H9 (cell line): ENCODE measurements around the gene AMIGO1. TPM values are rescaled to one million over a fixed set of nuclear protein-coding genes. Genes with fewer than 3 reads are reported as not detected.

Experiments used
- DNase-seq: peaks from one replicate; pipeline ENCODE4 v3.0.0-alpha.2; 2017
- H2AFZ ChIP-seq: one replicate; pipeline ENCODE4 v1.6.1; 2013; ENCODE audit warnings: mild to moderate bottlenecking, low read length, control low read depth, moderate library complexity
- H2AK5ac ChIP-seq: 2 replicates; pipeline ENCODE4 v1.6.1; 2013; ENCODE audit warnings: low read length, control low read depth, mixed read lengths; ENCODE audit not compliant: insufficient read length
- H2BK120ac ChIP-seq: one replicate; pipeline ENCODE4 v1.6.1; 2013; ENCODE audit warnings: low read depth, mild to moderate bottlenecking, low read length, control low read depth, inconsistent platforms; ENCODE audit not compliant: poor library complexity, severe bottlenecking
- H2BK12ac ChIP-seq: 2 replicates; pipeline ENCODE4 v1.6.1; 2013; ENCODE audit warnings: low read length, control low read depth, mixed read lengths, low read depth; ENCODE audit not compliant: insufficient read length
- H2BK15ac ChIP-seq: 2 replicates; pipeline ENCODE4 v1.6.1; 2013; ENCODE audit warnings: low read depth, low read length, control low read depth
- H2BK20ac ChIP-seq: one replicate; pipeline ENCODE4 v1.6.1; 2013; ENCODE audit warnings: low read depth, mild to moderate bottlenecking, low read length, control low read depth, inconsistent platforms; ENCODE audit not compliant: poor library complexity, severe bottlenecking
- H2BK5ac ChIP-seq: 2 replicates; pipeline ENCODE4 v1.6.1; 2013; ENCODE audit warnings: low read length, control low read depth, mixed read lengths; ENCODE audit not compliant: insufficient read length
- H3K14ac ChIP-seq: 2 replicates; pipeline ENCODE4 v1.6.1; 2013; ENCODE audit warnings: low read length, control low read depth; ENCODE audit not compliant: insufficient read depth
- H3K18ac ChIP-seq: 2 replicates; pipeline ENCODE4 v1.6.1; 2013; ENCODE audit warnings: low read depth, mild to moderate bottlenecking, mixed read lengths, low read length, control low read depth; ENCODE audit not compliant: insufficient read length
- H3K23ac ChIP-seq: 2 replicates; pipeline ENCODE4 v1.6.1; 2013; ENCODE audit warnings: low read length, control low read depth, mixed read lengths, low read depth; ENCODE audit not compliant: insufficient read length
- H3K23me2 ChIP-seq: 2 replicates; pipeline ENCODE4 v1.6.1; 2013; ENCODE audit warnings: low read depth, mild to moderate bottlenecking, mixed read lengths, low read length, control low read depth; ENCODE audit not compliant: insufficient read length, poor library complexity, severe bottlenecking
- H3K27ac ChIP-seq: 2 replicates; pipeline ENCODE4 v1.5.1; 2013; ENCODE audit warnings: low read length, control low read depth, mixed read lengths, low read depth; ENCODE audit not compliant: insufficient read length
- H3K27me3 ChIP-seq: 2 replicates; pipeline ENCODE4 v1.6.1; 2013; ENCODE audit warnings: low read length, control low read depth, inconsistent platforms; ENCODE audit not compliant: insufficient read depth
- H3K4ac ChIP-seq: 2 replicates; pipeline ENCODE4 v1.6.1; 2013; ENCODE audit warnings: low read depth, mild to moderate bottlenecking, control low read depth, inconsistent platforms, low read length, moderate library complexity
- H3K4me1 ChIP-seq: 2 replicates; pipeline ENCODE4 v1.6.1; 2013; ENCODE audit warnings: low read length, control low read depth, inconsistent platforms; ENCODE audit not compliant: insufficient read depth
- H3K4me2 ChIP-seq: 2 replicates; pipeline ENCODE4 v1.6.1; 2013; ENCODE audit warnings: low read length, control low read depth, mixed read lengths; ENCODE audit not compliant: insufficient read length, insufficient read depth
- H3K56ac ChIP-seq: 2 replicates; pipeline ENCODE4 v1.6.1; 2013; ENCODE audit warnings: low read depth, mild to moderate bottlenecking, mixed read lengths, low read length, control low read depth; ENCODE audit not compliant: insufficient read length
- H3K79me1 ChIP-seq: 2 replicates; pipeline ENCODE4 v1.6.1; 2013; ENCODE audit warnings: low read depth, mild to moderate bottlenecking, moderate library complexity, low read length, control low read depth, inconsistent platforms; ENCODE audit not compliant: insufficient read depth, poor library complexity, severe bottlenecking
- H3K79me2 ChIP-seq: 2 replicates; pipeline ENCODE4 v1.6.1; 2013; ENCODE audit warnings: low read length, control low read depth, inconsistent platforms; ENCODE audit not compliant: insufficient read depth
- H3K9ac ChIP-seq: 2 replicates; pipeline ENCODE4 v1.6.1; 2013; ENCODE audit warnings: low read length, control low read depth, mixed read lengths; ENCODE audit not compliant: insufficient read length; ENCODE audit errors: extremely low read depth
- H3K9me3 ChIP-seq: one replicate; pipeline ENCODE4 v1.6.1; 2013; ENCODE audit warnings: low read depth, low read length, inconsistent platforms; ENCODE audit not compliant: control insufficient read depth
- H3T11ph ChIP-seq: one replicate; pipeline ENCODE4 v1.6.1; 2013; ENCODE audit warnings: mild to moderate bottlenecking, low read length, control low read depth, inconsistent platforms
- H4K20me1 ChIP-seq: one replicate; pipeline ENCODE4 v1.6.1; 2013; ENCODE audit not compliant: control insufficient read depth, insufficient read length, insufficient read depth
- H4K5ac ChIP-seq: 2 replicates; pipeline ENCODE4 v1.6.1; 2013; ENCODE audit warnings: low read depth, mild to moderate bottlenecking, mixed read lengths, low read length, control low read depth; ENCODE audit not compliant: insufficient read length
- H4K8ac ChIP-seq: replicated peaks from 2 replicates; pipeline ENCODE4 v1.6.1; 2013; ENCODE audit warnings: low read length, control low read depth, mixed read lengths, low read depth; ENCODE audit not compliant: insufficient read length
- H4K91ac ChIP-seq: 2 replicates; pipeline ENCODE4 v1.6.1; 2013; ENCODE audit warnings: low read depth, mild to moderate bottlenecking, moderate library complexity, mixed read lengths, low read length, control low read depth; ENCODE audit not compliant: insufficient read length
- H3K27ac Mint-ChIP-seq, 3 experiments: 2 replicates in 2 of 3; 3 replicates in 1 of 3; pipeline ENCODE4 v1.8.0; 2020 to 2021; ENCODE audit warnings: mixed read lengths in 3 of 3, mild to moderate bottlenecking in 1 of 3, moderate library complexity in 1 of 3
- H3K27me3 Mint-ChIP-seq: 2 replicates; pipeline ENCODE4 v1.8.0; 2021; ENCODE audit warnings: low read depth, mild to moderate bottlenecking, moderate library complexity, mixed read lengths
- H3K36me3 Mint-ChIP-seq, 3 experiments: 2 replicates in 2 of 3; 3 replicates in 1 of 3; pipeline ENCODE4 v1.8.0; 2020 to 2021; ENCODE audit warnings: low read depth in 3 of 3, mixed read lengths in 3 of 3; ENCODE audit not compliant: insufficient read depth in 1 of 3
- H3K4me1 Mint-ChIP-seq, 2 experiments: 2 replicates each; pipeline ENCODE4 v1.8.0; 2020; ENCODE audit warnings: mixed read lengths in 2 of 2
- H3K4me3 Mint-ChIP-seq, 2 experiments: 2 replicates in 1 of 2; 3 replicates in 1 of 2; pipeline ENCODE4 v1.8.0; 2020 to 2021; ENCODE audit warnings: mild to moderate bottlenecking in 2 of 2, mixed read lengths in 2 of 2, moderate library complexity in 1 of 2
- H3K9me3 Mint-ChIP-seq, 2 experiments: 2 replicates in 1 of 2; 3 replicates in 1 of 2; pipeline ENCODE4 v1.8.0; 2020; ENCODE audit warnings: mild to moderate bottlenecking in 2 of 2, mixed read lengths in 2 of 2, moderate library complexity in 1 of 2
- WGBS: extraction: QIAGEN DNeasy Blood & Tissue Kit; methylation state at CpG from one replicate; pipeline ENCODE4 v1.1.7; 2013; ENCODE audit warnings: missing lambda C conversion rate, low lambda C conversion rate, mixed read lengths; ENCODE audit not compliant: insufficient read length; ENCODE audit errors: extremely low coverage; 5-methylcytosine and 5-hydroxymethylcytosine counted together
- total RNA-seq: library from RNA; stranded (reverse); gene quantifications from 2 replicates; pipeline ENCODE4 v1.2.1, GENCODE V29; 2021
- TF ChIP-seq, protein P1 (sequence below): fragments of 200-600 bp; sonication (generic); conservative IDR thresholded peaks from 3 replicates; pipeline ENCODE4 v1.8.0; 2021; ENCODE audit warnings: antibody characterized with exemption, mild to moderate bottlenecking

Gene AMIGO1
- total RNA-seq, 1 experiment from 2014 or later: 4.1 TPM

DNA sequence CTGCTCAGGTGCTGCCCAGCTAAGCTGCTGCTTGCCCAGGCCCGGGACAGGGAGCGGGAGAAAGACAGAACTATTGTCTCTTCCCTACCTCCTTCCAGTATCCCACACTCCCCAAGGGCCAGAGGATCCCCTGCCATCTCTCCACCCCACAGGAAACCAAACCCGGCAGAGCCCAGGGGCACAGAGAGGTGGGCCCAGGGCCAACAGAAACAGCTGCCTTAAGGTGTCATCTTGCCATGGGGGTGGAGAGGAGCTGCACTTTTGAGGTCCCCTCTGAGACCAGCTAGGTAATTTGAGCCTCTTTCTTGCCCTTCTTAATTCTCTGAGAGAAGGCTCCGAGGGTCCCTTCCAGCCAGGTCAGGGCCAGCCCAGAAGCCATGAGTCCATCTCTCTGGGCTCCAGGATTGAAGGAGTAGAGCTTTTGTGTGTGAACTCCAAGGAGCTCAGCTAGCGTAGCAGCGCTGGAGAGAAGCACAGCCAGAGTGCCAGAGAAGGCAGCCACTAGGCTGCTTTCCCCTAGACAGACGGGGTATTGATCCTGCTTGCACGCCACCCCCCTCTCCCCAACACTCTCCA, 20.4 kb upstream of the AMIGO1 start:
- no peak overlapping the region for H3K4me2 ChIP-seq
- no peaks in the 10 kb centered on the region for H3K27me3 ChIP-seq
- no peak overlapping the region for H2AFZ ChIP-seq
- no peak overlapping the region for H3K4me3 Mint-ChIP-seq
- H2BK12ac ChIP-seq: no peak overlapping the region
- H3K79me2 ChIP-seq: no peaks in the 10 kb centered on the region
- H4K8ac ChIP-seq: no peak overlapping the region
- no peaks in the 10 kb centered on the region for H3K36me3 Mint-ChIP-seq
- no peak overlapping the region for H3K27ac ChIP-seq
- DNase-seq: no peak
- peaks cover 4 to 8% of the 10 kb centered on the region in 2 experiments for H3K4me1 Mint-ChIP-seq
- H3K4me1 ChIP-seq: no peaks in the 10 kb centered on the region
- H3K9me3 Mint-ChIP-seq: no peaks in the 10 kb centered on the region
- no peak overlapping the region; the same call in 1 of the 2 replicates for H3K14ac ChIP-seq
- no peak overlapping the region for H4K5ac ChIP-seq
- H2AK5ac ChIP-seq: no peak overlapping the region
- no peaks in the 10 kb centered on the region for H3K79me1 ChIP-seq
- H3K23ac ChIP-seq: no peak overlapping the region
- no peak overlapping the region for H3K18ac ChIP-seq
- H3K23me2 ChIP-seq: peaks cover 4% of the 10 kb centered on the region
- H3K27ac Mint-ChIP-seq: peak overlapping the region in 1 of 3 experiments; percentile 44; a peak in 3 of 7 replicates
- no peaks in the 10 kb centered on the region for H4K20me1 ChIP-seq
- no peak overlapping the region for H3T11ph ChIP-seq
- H3K4ac ChIP-seq: no peak overlapping the region
- H3K27me3 Mint-ChIP-seq: peaks cover 20% of the 10 kb centered on the region
- H2BK120ac ChIP-seq: no peak overlapping the region
- no peak overlapping the region for H4K91ac ChIP-seq
- WGBS: no CpG with 5 or more reads among the region's 8 CpGs
- H2BK20ac ChIP-seq: no peak overlapping the region
- H3K9me3 ChIP-seq: no peaks in the 10 kb centered on the region
- TF ChIP-seq, protein P1, sequence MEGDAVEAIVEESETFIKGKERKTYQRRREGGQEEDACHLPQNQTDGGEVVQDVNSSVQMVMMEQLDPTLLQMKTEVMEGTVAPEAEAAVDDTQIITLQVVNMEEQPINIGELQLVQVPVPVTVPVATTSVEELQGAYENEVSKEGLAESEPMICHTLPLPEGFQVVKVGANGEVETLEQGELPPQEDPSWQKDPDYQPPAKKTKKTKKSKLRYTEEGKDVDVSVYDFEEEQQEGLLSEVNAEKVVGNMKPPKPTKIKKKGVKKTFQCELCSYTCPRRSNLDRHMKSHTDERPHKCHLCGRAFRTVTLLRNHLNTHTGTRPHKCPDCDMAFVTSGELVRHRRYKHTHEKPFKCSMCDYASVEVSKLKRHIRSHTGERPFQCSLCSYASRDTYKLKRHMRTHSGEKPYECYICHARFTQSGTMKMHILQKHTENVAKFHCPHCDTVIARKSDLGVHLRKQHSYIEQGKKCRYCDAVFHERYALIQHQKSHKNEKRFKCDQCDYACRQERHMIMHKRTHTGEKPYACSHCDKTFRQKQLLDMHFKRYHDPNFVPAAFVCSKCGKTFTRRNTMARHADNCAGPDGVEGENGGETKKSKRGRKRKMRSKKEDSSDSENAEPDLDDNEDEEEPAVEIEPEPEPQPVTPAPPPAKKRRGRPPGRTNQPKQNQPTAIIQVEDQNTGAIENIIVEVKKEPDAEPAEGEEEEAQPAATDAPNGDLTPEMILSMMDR: no peak
- H3K9ac ChIP-seq: no peak overlapping the region
- H3K56ac ChIP-seq: no peak overlapping the region
- H2BK5ac ChIP-seq: no peak overlapping the region
- H2BK15ac ChIP-seq: no peak overlapping the region
